ENCODE data around the gene H2BW2.
"Not testable (repeated sequence)": the region's sequence is repeated elsewhere in the genome, so short reads cannot be mapped to it uniquely, and the experiment has no call there.

DNA sequence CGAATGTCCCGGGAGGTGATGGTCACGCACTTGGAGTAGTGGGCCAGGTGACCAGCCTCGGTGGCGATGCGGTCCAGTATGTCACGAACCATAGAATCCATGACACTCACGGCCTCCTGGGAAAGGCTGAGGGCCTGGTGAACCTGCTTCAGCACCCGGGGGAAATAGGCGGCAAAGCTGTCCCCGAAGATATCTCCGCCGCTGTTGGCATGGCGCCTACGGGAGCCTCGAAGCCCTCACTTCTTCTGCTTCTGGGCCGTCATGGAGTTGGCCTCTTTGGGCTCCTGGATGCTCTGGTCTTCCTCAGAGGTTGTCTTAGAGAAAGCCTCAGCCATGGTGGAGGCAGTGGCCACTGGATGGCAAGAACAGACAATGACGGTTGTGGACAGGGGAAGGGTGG, 22.9 kb downstream of the H2BW2 start:
- TF ChIP-seq, protein P1, sequence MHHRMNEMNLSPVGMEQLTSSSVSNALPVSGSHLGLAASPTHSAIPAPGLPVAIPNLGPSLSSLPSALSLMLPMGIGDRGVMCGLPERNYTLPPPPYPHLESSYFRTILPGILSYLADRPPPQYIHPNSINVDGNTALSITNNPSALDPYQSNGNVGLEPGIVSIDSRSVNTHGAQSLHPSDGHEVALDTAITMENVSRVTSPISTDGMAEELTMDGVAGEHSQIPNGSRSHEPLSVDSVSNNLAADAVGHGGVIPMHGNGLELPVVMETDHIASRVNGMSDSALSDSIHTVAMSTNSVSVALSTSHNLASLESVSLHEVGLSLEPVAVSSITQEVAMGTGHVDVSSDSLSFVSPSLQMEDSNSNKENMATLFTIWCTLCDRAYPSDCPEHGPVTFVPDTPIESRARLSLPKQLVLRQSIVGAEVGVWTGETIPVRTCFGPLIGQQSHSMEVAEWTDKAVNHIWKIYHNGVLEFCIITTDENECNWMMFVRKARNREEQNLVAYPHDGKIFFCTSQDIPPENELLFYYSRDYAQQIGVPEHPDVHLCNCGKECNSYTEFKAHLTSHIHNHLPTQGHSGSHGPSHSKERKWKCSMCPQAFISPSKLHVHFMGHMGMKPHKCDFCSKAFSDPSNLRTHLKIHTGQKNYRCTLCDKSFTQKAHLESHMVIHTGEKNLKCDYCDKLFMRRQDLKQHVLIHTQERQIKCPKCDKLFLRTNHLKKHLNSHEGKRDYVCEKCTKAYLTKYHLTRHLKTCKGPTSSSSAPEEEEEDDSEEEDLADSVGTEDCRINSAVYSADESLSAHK (tag by site-specific recombination; IDR thresholded peaks at IDR 0.05) = not testable (repeated sequence)
- TF ChIP-seq ZNF221 (tag by site-specific recombination; IDR thresholded peaks at IDR 0.05; ENCODE audit: borderline replicate concordance); KLF16 (tag by site-specific recombination; IDR thresholded peaks at IDR 0.05); ZNF132 (tag by site-specific recombination; IDR thresholded peaks at IDR 0.05; ENCODE audit: borderline replicate concordance); ZSCAN23 (tag by site-specific recombination; IDR thresholded peaks at IDR 0.05); HOXA7 (CRISPR knock-in tag; IDR thresholded peaks at IDR 0.05; ENCODE audit: borderline replicate concordance); ZBTB48 (tag by site-specific recombination; IDR thresholded peaks at IDR 0.05); REPIN1 (tag by site-specific recombination; IDR thresholded peaks at IDR 0.05; ENCODE audit: low read depth); ZNF426 (tag by site-specific recombination; IDR thresholded peaks at IDR 0.05): not testable (repeated sequence)
- TF ChIP-seq, protein P2, sequence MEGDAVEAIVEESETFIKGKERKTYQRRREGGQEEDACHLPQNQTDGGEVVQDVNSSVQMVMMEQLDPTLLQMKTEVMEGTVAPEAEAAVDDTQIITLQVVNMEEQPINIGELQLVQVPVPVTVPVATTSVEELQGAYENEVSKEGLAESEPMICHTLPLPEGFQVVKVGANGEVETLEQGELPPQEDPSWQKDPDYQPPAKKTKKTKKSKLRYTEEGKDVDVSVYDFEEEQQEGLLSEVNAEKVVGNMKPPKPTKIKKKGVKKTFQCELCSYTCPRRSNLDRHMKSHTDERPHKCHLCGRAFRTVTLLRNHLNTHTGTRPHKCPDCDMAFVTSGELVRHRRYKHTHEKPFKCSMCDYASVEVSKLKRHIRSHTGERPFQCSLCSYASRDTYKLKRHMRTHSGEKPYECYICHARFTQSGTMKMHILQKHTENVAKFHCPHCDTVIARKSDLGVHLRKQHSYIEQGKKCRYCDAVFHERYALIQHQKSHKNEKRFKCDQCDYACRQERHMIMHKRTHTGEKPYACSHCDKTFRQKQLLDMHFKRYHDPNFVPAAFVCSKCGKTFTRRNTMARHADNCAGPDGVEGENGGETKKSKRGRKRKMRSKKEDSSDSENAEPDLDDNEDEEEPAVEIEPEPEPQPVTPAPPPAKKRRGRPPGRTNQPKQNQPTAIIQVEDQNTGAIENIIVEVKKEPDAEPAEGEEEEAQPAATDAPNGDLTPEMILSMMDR (tag by site-specific recombination; IDR thresholded peaks at IDR 0.05) = not testable (repeated sequence)
- TF ChIP-seq, protein P3, sequence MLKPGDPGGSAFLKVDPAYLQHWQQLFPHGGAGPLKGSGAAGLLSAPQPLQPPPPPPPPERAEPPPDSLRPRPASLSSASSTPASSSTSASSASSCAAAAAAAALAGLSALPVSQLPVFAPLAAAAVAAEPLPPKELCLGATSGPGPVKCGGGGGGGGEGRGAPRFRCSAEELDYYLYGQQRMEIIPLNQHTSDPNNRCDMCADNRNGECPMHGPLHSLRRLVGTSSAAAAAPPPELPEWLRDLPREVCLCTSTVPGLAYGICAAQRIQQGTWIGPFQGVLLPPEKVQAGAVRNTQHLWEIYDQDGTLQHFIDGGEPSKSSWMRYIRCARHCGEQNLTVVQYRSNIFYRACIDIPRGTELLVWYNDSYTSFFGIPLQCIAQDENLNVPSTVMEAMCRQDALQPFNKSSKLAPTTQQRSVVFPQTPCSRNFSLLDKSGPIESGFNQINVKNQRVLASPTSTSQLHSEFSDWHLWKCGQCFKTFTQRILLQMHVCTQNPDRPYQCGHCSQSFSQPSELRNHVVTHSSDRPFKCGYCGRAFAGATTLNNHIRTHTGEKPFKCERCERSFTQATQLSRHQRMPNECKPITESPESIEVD (tag by site-specific recombination; IDR thresholded peaks at IDR 0.05) = not testable (repeated sequence)
- TF ChIP-seq, protein P4, sequence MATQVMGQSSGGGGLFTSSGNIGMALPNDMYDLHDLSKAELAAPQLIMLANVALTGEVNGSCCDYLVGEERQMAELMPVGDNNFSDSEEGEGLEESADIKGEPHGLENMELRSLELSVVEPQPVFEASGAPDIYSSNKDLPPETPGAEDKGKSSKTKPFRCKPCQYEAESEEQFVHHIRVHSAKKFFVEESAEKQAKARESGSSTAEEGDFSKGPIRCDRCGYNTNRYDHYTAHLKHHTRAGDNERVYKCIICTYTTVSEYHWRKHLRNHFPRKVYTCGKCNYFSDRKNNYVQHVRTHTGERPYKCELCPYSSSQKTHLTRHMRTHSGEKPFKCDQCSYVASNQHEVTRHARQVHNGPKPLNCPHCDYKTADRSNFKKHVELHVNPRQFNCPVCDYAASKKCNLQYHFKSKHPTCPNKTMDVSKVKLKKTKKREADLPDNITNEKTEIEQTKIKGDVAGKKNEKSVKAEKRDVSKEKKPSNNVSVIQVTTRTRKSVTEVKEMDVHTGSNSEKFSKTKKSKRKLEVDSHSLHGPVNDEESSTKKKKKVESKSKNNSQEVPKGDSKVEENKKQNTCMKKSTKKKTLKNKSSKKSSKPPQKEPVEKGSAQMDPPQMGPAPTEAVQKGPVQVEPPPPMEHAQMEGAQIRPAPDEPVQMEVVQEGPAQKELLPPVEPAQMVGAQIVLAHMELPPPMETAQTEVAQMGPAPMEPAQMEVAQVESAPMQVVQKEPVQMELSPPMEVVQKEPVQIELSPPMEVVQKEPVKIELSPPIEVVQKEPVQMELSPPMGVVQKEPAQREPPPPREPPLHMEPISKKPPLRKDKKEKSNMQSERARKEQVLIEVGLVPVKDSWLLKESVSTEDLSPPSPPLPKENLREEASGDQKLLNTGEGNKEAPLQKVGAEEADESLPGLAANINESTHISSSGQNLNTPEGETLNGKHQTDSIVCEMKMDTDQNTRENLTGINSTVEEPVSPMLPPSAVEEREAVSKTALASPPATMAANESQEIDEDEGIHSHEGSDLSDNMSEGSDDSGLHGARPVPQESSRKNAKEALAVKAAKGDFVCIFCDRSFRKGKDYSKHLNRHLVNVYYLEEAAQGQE (tag by site-specific recombination; IDR thresholded peaks at IDR 0.05) = not testable (repeated sequence)

Measured in HEK293 (cell line).